PC-3 (cell line): ENCODE data around the gene TTC24.

Experiments used
- CTCF ChIP-seq: fragments of 300-600 bp; sonication (generic); conservative IDR thresholded peaks from 2 replicates; pipeline ENCODE4 v1.5.1; 2017; ENCODE audit warnings: antibody characterized with exemption, low read depth, mild to moderate bottlenecking, low read length
- EZH2 ChIP-seq: fragments of 300-600 bp; sonication (generic); IDR thresholded peaks from one replicate; pipeline ENCODE4 v1.6.1; 2017; ENCODE audit warnings: antibody characterized with exemption, mild to moderate bottlenecking, low read length; ENCODE audit not compliant: unreplicated experiment
- EZH2phosphoT487 ChIP-seq: fragments of 300-600 bp; sonication (generic); IDR thresholded peaks from 2 replicates; pipeline ENCODE4 v1.6.1; 2018; ENCODE audit warnings: mild to moderate bottlenecking, antibody characterized with exemption, low read length, borderline replicate concordance

GRCh38 chr1:156598731-156599432 is 19.4 kb downstream of the TTC24 start:
- TF ChIP-seq CTCF (no peak), EZH2phosphoT487 (no peak), EZH2 (no peak)
